BLaER1 treated with 17β-estradiol and CSF1 and Interleukin-3, amounts not matched to agents 10 nM and 100 nM (cell line): Measurements from ENCODE around the gene ZEB1.
A peak's percentile ranks its signal among the peaks of the same experiment; 100 is the strongest.

ENCODE experiments used
- H3K27ac ChIP-seq, 11 experiments: shearing (Covaris generic); formaldehyde crosslinking; 2 replicates each; pipeline ENCODE4 v1.8.1; 2022
- H3K27me3 ChIP-seq, 11 experiments: shearing (Covaris generic); formaldehyde crosslinking; 2 replicates each; pipeline ENCODE4 v1.8.1; 2022
- H3K36me3 ChIP-seq, 11 experiments: shearing (Covaris generic); formaldehyde crosslinking; 2 replicates each; pipeline ENCODE4 v1.8.1; 2022
- H3K4me1 ChIP-seq, 10 experiments: shearing (Covaris generic); formaldehyde crosslinking; 2 replicates each; pipeline ENCODE4 v1.8.1; 2022
- H3K4me2 ChIP-seq, 11 experiments: shearing (Covaris generic); formaldehyde crosslinking; 2 replicates each; pipeline ENCODE4 v1.8.1; 2022
- H3K4me3 ChIP-seq, 10 experiments: shearing (Covaris generic); formaldehyde crosslinking; 2 replicates each; pipeline ENCODE4 v1.8.1; 2022
- H3K9ac ChIP-seq, 11 experiments: shearing (Covaris generic); formaldehyde crosslinking; 2 replicates each; pipeline ENCODE4 v1.8.1; 2022
- H3K9me3 ChIP-seq, 11 experiments: shearing (Covaris generic); formaldehyde crosslinking; replicated peaks in 1 of 11; 2 replicates each; pipeline ENCODE4 v1.8.1; 2022
- H4K20me1 ChIP-seq, 11 experiments: shearing (Covaris generic); formaldehyde crosslinking; 2 replicates each; pipeline ENCODE4 v1.8.1; 2022
- Cebpa-rat ChIP-seq, 11 experiments: shearing (Covaris generic); IDR thresholded peaks; 2 replicates each; pipeline ENCODE4 v1.8.1; 2022

Gene ZEB1

GRCh38 chr10:31515819-31516402 is 196.9 kb downstream of the ZEB1 start:
- Histone ChIP-seq H3K9me3 (no peaks in the 10 kb centered on the region), H3K4me2 (no peak overlapping the region), H3K4me3 (no peak overlapping the region), H3K9ac (no peak overlapping the region), H3K27ac (no peak overlapping the region), H3K36me3 (peaks cover 0 to 8% (median 0%) of the 10 kb centered on the region in 11 experiments; a peak in 4 of 22 replicates), H4K20me1 (no peaks in the 10 kb centered on the region), H3K27me3 (no peaks in the 10 kb centered on the region), H3K4me1 (peaks cover 0 to 3% (median 0%) of the 10 kb centered on the region in 10 experiments; a peak in 3 of 20 replicates)
- TF ChIP-seq Cebpa-rat (IDR thresholded peaks at IDR 0.05) = no peak

- Histone ChIP-seq H3K4me1 (peaks cover 0 to 11% (median 0%) of the 10 kb centered on the region in 10 experiments; a peak in 5 of 20 replicates), H3K9ac (no peak overlapping the region), H3K27ac (no peak overlapping the region), H4K20me1 (no peaks in the 10 kb centered on the region), H3K36me3 (peaks cover 0 to 9% (median 0%) of the 10 kb centered on the region in 11 experiments; a peak in 5 of 22 replicates), H3K9me3 (no peaks in the 10 kb centered on the region), H3K4me2 (peak overlapping the region in 1 of 11 experiments; percentile 13; a peak in 1 of 22 replicates), H3K27me3 (no peaks in the 10 kb centered on the region), H3K4me3 (no peak overlapping the region)
- no peak for TF ChIP-seq Cebpa-rat (IDR thresholded peaks at IDR 0.05)
Observed at GRCh38 chr10:31520986-31521831, 202.2 kb downstream of the ZEB1 start.

- no peak for TF ChIP-seq Cebpa-rat (IDR thresholded peaks at IDR 0.05)
- H3K4me1 ChIP-seq = peaks cover 0 to 19% (median 3%) of the 10 kb centered on the region in 10 experiments; a peak in 9 of 20 replicates
Observed at GRCh38 chr10:31522820-31523219, 203.8 kb downstream of the ZEB1 start.

GRCh38 chr10:31524460-31524859 is 205.4 kb downstream of the ZEB1 start:
- no peak overlapping the region for H3K9ac ChIP-seq

More at GRCh38 chr10:31522820-31523219, 203.8 kb downstream of the ZEB1 start:
- Histone ChIP-seq H4K20me1 (no peaks in the 10 kb centered on the region), H3K36me3 (peaks cover 0 to 9% (median 0%) of the 10 kb centered on the region in 11 experiments; a peak in 5 of 22 replicates), H3K27me3 (no peaks in the 10 kb centered on the region), H3K9ac (no peak overlapping the region), H3K27ac (no peak overlapping the region), H3K9me3 (peaks cover 0 to 7% (median 0%) of the 10 kb centered on the region in 11 experiments; a peak in 1 of 22 replicates), H3K4me3 (no peak overlapping the region), H3K4me2 (no peak overlapping the region; a peak in 1 of 22 replicates)

GRCh38 chr10:31526178-31526577 is 207.2 kb downstream of the ZEB1 start:
- Histone ChIP-seq H3K9ac (no peak overlapping the region), H3K4me2 (peak overlapping the region in 2 of 11 experiments; percentile 4 to 50; a peak in 3 of 22 replicates), H3K36me3 (peaks cover 0 to 6% (median 0%) of the 10 kb centered on the region in 11 experiments; a peak in 5 of 22 replicates), H3K4me1 (peaks cover 0 to 14% (median 3%) of the 10 kb centered on the region in 10 experiments; a peak in 9 of 20 replicates), H3K9me3 (peaks cover 0 to 7% (median 0%) of the 10 kb centered on the region in 11 experiments; a peak in 1 of 22 replicates), H4K20me1 (no peaks in the 10 kb centered on the region), H3K4me3 (no peak overlapping the region), H3K27ac (no peak overlapping the region), H3K27me3 (no peaks in the 10 kb centered on the region)
- no peak for TF ChIP-seq Cebpa-rat (IDR thresholded peaks at IDR 0.05)

More at GRCh38 chr10:31524460-31524859, 205.4 kb downstream of the ZEB1 start:
- Histone ChIP-seq H3K27ac (no peak overlapping the region), H3K9me3 (peaks cover 0 to 7% (median 0%) of the 10 kb centered on the region in 11 experiments; a peak in 1 of 22 replicates), H4K20me1 (no peaks in the 10 kb centered on the region), H3K4me3 (no peak overlapping the region), H3K27me3 (no peaks in the 10 kb centered on the region), H3K4me2 (no peak overlapping the region), H3K4me1 (peaks cover 0 to 19% (median 3%) of the 10 kb centered on the region in 10 experiments; a peak in 9 of 20 replicates), H3K36me3 (peaks cover 0 to 9% (median 0%) of the 10 kb centered on the region in 11 experiments; a peak in 5 of 22 replicates)
- no peak for TF ChIP-seq Cebpa-rat (IDR thresholded peaks at IDR 0.05)

GRCh38 chr10:31526681-31527080 is 207.7 kb downstream of the ZEB1 start:
- no peak overlapping the region for H3K27ac ChIP-seq
- H3K9ac ChIP-seq = no peak overlapping the region
- H4K20me1 ChIP-seq = no peaks in the 10 kb centered on the region
- H3K4me1 ChIP-seq = peaks cover 0 to 12% (median 3%) of the 10 kb centered on the region in 10 experiments; a peak in 9 of 20 replicates
- no peak for TF ChIP-seq Cebpa-rat (IDR thresholded peaks at IDR 0.05)
- peak overlapping the region in 4 of 11 experiments; percentile 4 to 50 (median 13); a peak in 3 of 22 replicates for H3K4me2 ChIP-seq
- peaks cover 0 to under 1% (median 0%) of the 10 kb centered on the region in 11 experiments; a peak in 3 of 22 replicates for H3K36me3 ChIP-seq
- peaks cover 0 to 7% (median 0%) of the 10 kb centered on the region in 11 experiments; a peak in 1 of 22 replicates for H3K9me3 ChIP-seq
- no peak overlapping the region for H3K4me3 ChIP-seq
- no peaks in the 10 kb centered on the region for H3K27me3 ChIP-seq

- Histone ChIP-seq H3K27me3 (no peaks in the 10 kb centered on the region), H3K36me3 (no peaks in the 10 kb centered on the region; a peak in 2 of 22 replicates), H3K9ac (no peak overlapping the region), H3K4me1 (peaks cover 0 to 12% (median 3%) of the 10 kb centered on the region in 10 experiments; a peak in 9 of 20 replicates), H3K27ac (no peak overlapping the region), H3K9me3 (peaks cover 0 to 7% (median 0%) of the 10 kb centered on the region in 11 experiments; a peak in 1 of 22 replicates), H3K4me3 (no peak overlapping the region), H3K4me2 (no peak overlapping the region), H4K20me1 (no peaks in the 10 kb centered on the region)
- TF ChIP-seq Cebpa-rat (IDR thresholded peaks at IDR 0.05) = no peak
Observed at GRCh38 chr10:31528831-31529230, 209.8 kb downstream of the ZEB1 start.

GRCh38 chr10:31536302-31536701 is 217.3 kb downstream of the ZEB1 start:
- no peaks in the 10 kb centered on the region for H4K20me1 ChIP-seq

GRCh38 chr10:31549896-31550295 is 230.9 kb downstream of the ZEB1 start:
- no peaks in the 10 kb centered on the region for H4K20me1 ChIP-seq
- TF ChIP-seq Cebpa-rat (IDR thresholded peaks at IDR 0.05) = no peak
- peaks cover 0 to 43% (median 20%) of the 10 kb centered on the region in 11 experiments; a peak in 18 of 22 replicates for H3K9me3 ChIP-seq
- H3K4me1 ChIP-seq = peaks cover 0 to 11% (median 6%) of the 10 kb centered on the region in 10 experiments; a peak in 12 of 20 replicates
- H3K4me2 ChIP-seq = no peak overlapping the region
- H3K4me3 ChIP-seq = no peak overlapping the region
- H3K27ac ChIP-seq = no peak overlapping the region
- no peaks in the 10 kb centered on the region for H3K27me3 ChIP-seq
- H3K9ac ChIP-seq = no peak overlapping the region
- H3K36me3 ChIP-seq = no peaks in the 10 kb centered on the region

More at GRCh38 chr10:31536302-31536701, 217.3 kb downstream of the ZEB1 start:
- no peak overlapping the region for H3K4me3 ChIP-seq
- H3K36me3 ChIP-seq = no peaks in the 10 kb centered on the region
- no peak overlapping the region for H3K27ac ChIP-seq
- no peaks in the 10 kb centered on the region for H3K4me1 ChIP-seq
- TF ChIP-seq Cebpa-rat (IDR thresholded peaks at IDR 0.05) = no peak
- H3K27me3 ChIP-seq = no peaks in the 10 kb centered on the region
- H3K4me2 ChIP-seq = no peak overlapping the region
- no peak overlapping the region for H3K9ac ChIP-seq
- H3K9me3 ChIP-seq = no peaks in the 10 kb centered on the region
